ENCODE results near the gene PREX1. TPM values are rescaled to one million over a fixed set of nuclear protein-coding genes. Genes with fewer than 3 reads are reported as not detected.

Gene PREX1
- total RNA-seq, 1 donor from 2014 or later, result 2.9 TPM

DNA sequence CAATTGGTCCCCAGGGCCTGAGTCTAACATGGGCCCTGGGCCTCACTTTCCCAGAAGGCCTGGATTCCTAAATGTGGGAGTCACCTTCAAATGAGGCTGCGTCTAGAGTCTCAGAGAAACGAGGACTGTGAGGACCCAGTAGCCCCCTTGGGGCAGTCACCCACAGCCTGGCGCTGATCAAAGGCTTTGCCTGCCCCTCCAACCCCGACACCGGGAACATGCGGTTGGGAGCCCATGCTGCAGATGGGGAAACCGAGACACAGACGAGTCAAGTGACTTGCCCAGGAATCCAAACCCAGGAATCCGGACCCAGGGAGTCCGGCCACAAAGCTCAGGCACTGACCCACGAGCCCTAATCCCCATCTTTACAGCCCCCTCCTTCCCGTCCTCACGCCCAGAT, 209.7 kb downstream of the PREX1 start:
- Mint-ChIP-seq H3K36me3 (ENCODE audit: insufficient read depth) (no peaks in the 10 kb centered on the region), H3K4me1 (ENCODE audit: low read depth) (peaks cover 3% of the 10 kb centered on the region), H3K27me3 (peaks cover 2% of the 10 kb centered on the region), H3K4me3 (ENCODE audit: low read depth) (no peak overlapping the region), H3K9me3 (ENCODE audit: low read depth) (no peaks in the 10 kb centered on the region), H3K27ac (no peak overlapping the region)
- TF ChIP-seq, protein P1, sequence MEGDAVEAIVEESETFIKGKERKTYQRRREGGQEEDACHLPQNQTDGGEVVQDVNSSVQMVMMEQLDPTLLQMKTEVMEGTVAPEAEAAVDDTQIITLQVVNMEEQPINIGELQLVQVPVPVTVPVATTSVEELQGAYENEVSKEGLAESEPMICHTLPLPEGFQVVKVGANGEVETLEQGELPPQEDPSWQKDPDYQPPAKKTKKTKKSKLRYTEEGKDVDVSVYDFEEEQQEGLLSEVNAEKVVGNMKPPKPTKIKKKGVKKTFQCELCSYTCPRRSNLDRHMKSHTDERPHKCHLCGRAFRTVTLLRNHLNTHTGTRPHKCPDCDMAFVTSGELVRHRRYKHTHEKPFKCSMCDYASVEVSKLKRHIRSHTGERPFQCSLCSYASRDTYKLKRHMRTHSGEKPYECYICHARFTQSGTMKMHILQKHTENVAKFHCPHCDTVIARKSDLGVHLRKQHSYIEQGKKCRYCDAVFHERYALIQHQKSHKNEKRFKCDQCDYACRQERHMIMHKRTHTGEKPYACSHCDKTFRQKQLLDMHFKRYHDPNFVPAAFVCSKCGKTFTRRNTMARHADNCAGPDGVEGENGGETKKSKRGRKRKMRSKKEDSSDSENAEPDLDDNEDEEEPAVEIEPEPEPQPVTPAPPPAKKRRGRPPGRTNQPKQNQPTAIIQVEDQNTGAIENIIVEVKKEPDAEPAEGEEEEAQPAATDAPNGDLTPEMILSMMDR (IDR thresholded peaks at IDR 0.05; ENCODE audit: unreplicated experiment), result no peak
- DNase-seq (ENCODE audit: low spot score, unreplicated experiment), result no peak

- H3K27me3 Mint-ChIP-seq, result peaks cover 2% of the 10 kb centered on the region
- H3K9me3 Mint-ChIP-seq (ENCODE audit: low read depth), result no peaks in the 10 kb centered on the region
- no peak for DNase-seq (ENCODE audit: low spot score, unreplicated experiment)
- H3K36me3 Mint-ChIP-seq (ENCODE audit: insufficient read depth), result no peaks in the 10 kb centered on the region
- H3K4me3 Mint-ChIP-seq (ENCODE audit: low read depth), result no peak overlapping the region
- TF ChIP-seq, protein P1 (IDR thresholded peaks at IDR 0.05; ENCODE audit: unreplicated experiment), result no peak
- H3K4me1 Mint-ChIP-seq (ENCODE audit: low read depth), result peaks cover 2% of the 10 kb centered on the region
- no peak overlapping the region for H3K27ac Mint-ChIP-seq
Measured at GRCh38 chr20:48617481-48617880, 210.3 kb downstream of the PREX1 start.

DNA sequence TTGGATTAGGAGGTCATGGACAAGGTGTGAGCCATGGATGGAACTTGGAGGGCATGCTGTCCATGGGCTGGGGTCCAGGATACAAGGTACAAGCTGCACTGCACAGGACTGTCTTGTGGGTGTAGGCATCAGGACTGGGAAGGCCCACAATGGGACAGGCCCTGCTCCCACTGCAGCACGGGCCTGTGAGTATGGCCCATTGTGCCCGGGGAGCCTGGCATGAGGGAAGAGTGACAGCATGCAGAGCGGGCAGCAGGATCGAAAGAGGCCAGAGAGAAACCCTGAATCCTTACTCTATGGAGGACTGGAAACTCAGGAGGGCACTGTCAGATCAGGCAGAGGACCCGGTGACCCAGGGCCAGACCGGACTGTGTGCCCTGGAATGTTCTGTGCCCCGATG, 211.3 kb downstream of the PREX1 start:
- peaks cover 1% of the 10 kb centered on the region for H3K4me1 Mint-ChIP-seq (ENCODE audit: low read depth)
- no peak for DNase-seq (ENCODE audit: low spot score, unreplicated experiment)
- H3K27me3 Mint-ChIP-seq, result peaks cover 2% of the 10 kb centered on the region
- no peaks in the 10 kb centered on the region for H3K9me3 Mint-ChIP-seq (ENCODE audit: low read depth)
- TF ChIP-seq, protein P1 (IDR thresholded peaks at IDR 0.05; ENCODE audit: unreplicated experiment), result no peak
- no peaks in the 10 kb centered on the region for H3K36me3 Mint-ChIP-seq (ENCODE audit: insufficient read depth)
- no peak overlapping the region for H3K27ac Mint-ChIP-seq
- no peak overlapping the region for H3K4me3 Mint-ChIP-seq (ENCODE audit: low read depth)

DNA sequence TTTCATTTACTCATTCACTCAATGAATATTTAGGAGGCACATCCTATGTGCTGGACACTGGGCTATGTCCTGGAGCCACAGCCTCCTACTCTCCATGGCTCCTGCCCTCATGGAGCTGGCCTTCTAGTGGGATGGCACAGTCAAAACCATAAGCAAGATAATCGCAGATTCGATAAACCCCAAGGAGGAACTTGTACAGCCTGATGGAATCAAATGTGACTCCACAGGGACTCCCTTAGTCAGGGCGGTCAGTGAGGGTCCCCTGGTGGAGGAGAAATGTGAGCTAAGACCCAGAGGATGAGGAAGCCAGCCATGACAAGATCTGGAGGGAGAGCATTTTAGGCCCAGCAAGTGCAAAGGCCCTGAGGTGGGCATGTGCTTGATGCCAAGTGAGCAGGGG, 211.9 kb downstream of the PREX1 start:
- H3K4me3 Mint-ChIP-seq (ENCODE audit: low read depth), result no peak overlapping the region
- DNase-seq (ENCODE audit: low spot score, unreplicated experiment), result no peak
- no peaks in the 10 kb centered on the region for H3K9me3 Mint-ChIP-seq (ENCODE audit: low read depth)
- H3K27ac Mint-ChIP-seq, result no peak overlapping the region
- H3K4me1 Mint-ChIP-seq (ENCODE audit: low read depth), result peaks cover 3% of the 10 kb centered on the region
- TF ChIP-seq, protein P1 (IDR thresholded peaks at IDR 0.05; ENCODE audit: unreplicated experiment), result no peak
- no peaks in the 10 kb centered on the region for H3K36me3 Mint-ChIP-seq (ENCODE audit: insufficient read depth)
- peaks cover 2% of the 10 kb centered on the region for H3K27me3 Mint-ChIP-seq

- Mint-ChIP-seq H3K27me3 (peaks cover 2% of the 10 kb centered on the region), H3K27ac (no peak overlapping the region), H3K9me3 (ENCODE audit: low read depth) (no peaks in the 10 kb centered on the region), H3K36me3 (ENCODE audit: insufficient read depth) (no peaks in the 10 kb centered on the region), H3K4me3 (ENCODE audit: low read depth) (no peak overlapping the region), H3K4me1 (ENCODE audit: low read depth) (peaks cover 10% of the 10 kb centered on the region)
- DNase-seq (ENCODE audit: low spot score, unreplicated experiment), result no peak
- TF ChIP-seq, protein P1 (IDR thresholded peaks at IDR 0.05; ENCODE audit: unreplicated experiment), result no peak
Measured at GRCh38 chr20:48614593-48615274, 213.1 kb downstream of the PREX1 start.

Measured in progenitor cell of endocrine pancreas (in vitro differentiated cells).